Epithelial cell of esophagus (primary cell): ENCODE results near the gene SLC22A1.

Experiments
- DNase-seq: peaks from one replicate; pipeline ENCODE4 v3.0.0; 2010; ENCODE audit warnings: low read depth
- H3K4me3 ChIP-seq: 2 replicates; pipeline ENCODE4 v1.5.1; 2011; ENCODE audit warnings: mild to moderate bottlenecking, low read length, control low read depth
- CTCF ChIP-seq: IDR thresholded peaks from 2 replicates; pipeline ENCODE4 v1.5.1; 2011; ENCODE audit warnings: low read depth, mild to moderate bottlenecking, low read length, control low read depth, inconsistent platforms; ENCODE audit not compliant: insufficient read depth; ENCODE audit errors: missing control alignments

The SLC22A1 gene

GRCh38 chr6:160192840-160193239 lies 71.2 kb downstream of the SLC22A1 start:
- TF ChIP-seq CTCF: no peak
- no peak overlapping the region for H3K4me3 ChIP-seq
- DNase-seq: no peak

- DNase-seq: no peak
- TF ChIP-seq CTCF: no peak
- H3K4me3 ChIP-seq: no peak overlapping the region
These were observed 73.2 kb downstream of the SLC22A1 start for GRCh38 chr6:160194808-160195207.

GRCh38 chr6:160197662-160198061 lies 76.0 kb downstream of the SLC22A1 start:
- TF ChIP-seq CTCF: no peak
- H3K4me3 ChIP-seq: no peak overlapping the region
- no peak for DNase-seq

GRCh38 chr6:160198606-160199211 lies 77.1 kb downstream of the SLC22A1 start:
- no peak for DNase-seq
- no peak overlapping the region for H3K4me3 ChIP-seq
- TF ChIP-seq CTCF: no peak

- no peak for TF ChIP-seq CTCF
- DNase-seq: no peak
- H3K4me3 ChIP-seq: no peak overlapping the region
These were observed 79.4 kb downstream of the SLC22A1 start for GRCh38 chr6:160201061-160201460.

GRCh38 chr6:160202411-160202810 lies 80.8 kb downstream of the SLC22A1 start:
- DNase-seq: no peak
- no peak for TF ChIP-seq CTCF

GRCh38 chr6:160203076-160203475 lies 81.5 kb downstream of the SLC22A1 start:
- DNase-seq: no peak
- TF ChIP-seq CTCF: no peak
- no peak overlapping the region for H3K4me3 ChIP-seq

More at GRCh38 chr6:160202411-160202810, 80.8 kb downstream of the SLC22A1 start:
- no peak overlapping the region for H3K4me3 ChIP-seq
